Heart right ventricle (tissue), 16 donors: Measurements from ENCODE around the gene KCNJ6. TPM values are rescaled to one million over a fixed set of nuclear protein-coding genes. Genes with fewer than 3 reads are reported as not detected.

Source experiments
- ATAC-seq, 8 donors: fragments of 200-7000 bp; cut with Tn5 transposase; one replicate each; pipeline ENCODE4 v1.9.1; 2020; ENCODE audit warnings: mild to moderate bottlenecking in 8 of 8, moderate library complexity in 8 of 8, moderate number of reproducible peaks in 1 of 8
- DNase-seq, 2 donors: peaks; one replicate each; pipeline ENCODE4 v3.0.0-alpha.2; 2020
- H3K27ac ChIP-seq, 10 donors: fragments of 200-600 bp; sonication (generic) in 2 of 10; one replicate each; pipeline versions ENCODE4 v1.5.0 to v1.8.0; 2020 to 2022; ENCODE audit warnings: mild to moderate bottlenecking in 3 of 10
- H3K27me3 ChIP-seq, 7 donors: fragments of 200-600 bp; one replicate each; pipeline ENCODE4 v1.8.0; 2021 to 2022; ENCODE audit warnings: mild to moderate bottlenecking in 2 of 7
- H3K36me3 ChIP-seq, 9 donors: fragments of 200-600 bp; sonication (generic) in 1 of 9; one replicate each; pipeline versions ENCODE4 v1.5.0 to v1.8.0; 2020 to 2022; ENCODE audit warnings: mild to moderate bottlenecking in 2 of 9
- H3K4me1 ChIP-seq, 9 donors: fragments of 200-600 bp; sonication (generic) in 1 of 9; one replicate each; pipeline versions ENCODE4 v1.5.0 to v1.8.0; 2020 to 2022; ENCODE audit warnings: mild to moderate bottlenecking in 4 of 9
- H3K4me3 ChIP-seq, 10 donors: fragments of 200-600 bp; sonication (generic) in 2 of 10; one replicate each; pipeline versions ENCODE4 v1.5.0 to v1.8.0; 2020 to 2022; ENCODE audit warnings: mild to moderate bottlenecking in 7 of 10, moderate library complexity in 2 of 10
- H3K9me3 ChIP-seq, 11 donors: fragments of 200-600 bp in 10 of 11; sonication (generic) in 2 of 11; one replicate each; pipeline versions ENCODE4 v1.5.0 to v1.8.0; 2013 to 2022; ENCODE audit warnings: mild to moderate bottlenecking in 2 of 11, control low read depth in 1 of 11, moderate library complexity in 1 of 11
- WGBS, 2 donors: extraction: QIAGEN DNeasy Blood & Tissue Kit; methylation state at CpG; one replicate each; pipeline ENCODE4 v1.1.7; 2013; ENCODE audit warnings: inconsistent platforms in 1 of 2; 5-methylcytosine and 5-hydroxymethylcytosine counted together
- intact Hi-C, 10 donors: fragments of 100-400 bp; cut with DNase I; formaldehyde crosslinking; loops; one replicate each; pipeline versions ENCODE4 v1.11.1 to v1.14.2; 2022
- polyA plus RNA-seq, 2 donors: library from polyadenylated mRNA; stranded (reverse); fragments of 200-250 nt; gene quantifications; one replicate each; pipeline ENCODE4 v1.2.3, GENCODE V29; 2013
- total RNA-seq, 10 donors: library from RNA; stranded (reverse); fragmentation: NEBNext Ultra II Directional in 3 of 10; extraction: Animal tissue kit (Norgen Biotek cat#: 25700) in 3 of 10; gene quantifications; one replicate each; pipeline versions ENCODE4 v1.2.1 to v1.2.4, GENCODE V29; 2021 to 2023
- TF ChIP-seq, protein P1 (sequence below), 9 donors: fragments of 200-600 bp; sonication (generic) in 2 of 9; IDR thresholded peaks; one replicate each; pipeline versions ENCODE4 v1.5.0 to v1.8.0; 2021 to 2022; ENCODE audit warnings: antibody characterized with exemption in 9 of 9, mild to moderate bottlenecking in 5 of 9, moderate library complexity in 1 of 9
- donor health status: Arrhythmogenic right ventricular cardiomyopathy.
- donor health status: ischemic (EF 13 %, LVEDD 7.1; RV severe dilation, severe dysfunction).
- donor health status: healthy with polysubstance abuse.
- donor health status: DM: no; HTN: yes; CAD: no.
- donor health status: DM: no; HTN: no; CAD: no.
- donor health status: ischemic (EF 25% LVEDD 6.9; RV normal size, moderate dysfunction).
- donor health status: ischemic (EF 25% LVEDD 5.7; RV mildly dilated, moderate dysfunction).
- donor health status: healthy.
- donor health status: DM: yes; HTN: yes; CAD: no.
- donor health status: Ischemic cardiomyopathy.
- donor health status: ischemic (EF 35%, LVEDD 5.7; RV mildly dilated, moderate dysfunction).
- donor health status: nonischemic (EF 11% LVEDD 7.7; RV severe dilation, severe dysfunction).
- donor health status: DM: yes; HTN: yes; CAD: no.
- donor health status: PGD.
- donor health status: ischemic (EF 29% LVEDD 5.4; RV normal size, mild dysfunction).
- donor health status: nonischemic (EF 23%, LVEDD 6.1; RV moderate dilation, normal function).

The KCNJ6 gene
- total and polyA plus RNA-seq, 12 donors = not detected

GRCh38 chr21:37855647-37856625 lies 60.3 kb downstream of the KCNJ6 start:
- Histone ChIP-seq H3K27ac (no peak overlapping the region), H3K27me3 (peaks cover 0 to 9% (median 0%) of the 10 kb centered on the region in 7 donors), H3K4me1 (no peaks in the 10 kb centered on the region), H3K4me3 (no peak overlapping the region), H3K9me3 (peaks cover 0 to 40% (median 6%) of the 10 kb centered on the region in 11 donors), H3K36me3 (no peaks in the 10 kb centered on the region)
- DNase-seq = no peak
- TF ChIP-seq, protein P1, sequence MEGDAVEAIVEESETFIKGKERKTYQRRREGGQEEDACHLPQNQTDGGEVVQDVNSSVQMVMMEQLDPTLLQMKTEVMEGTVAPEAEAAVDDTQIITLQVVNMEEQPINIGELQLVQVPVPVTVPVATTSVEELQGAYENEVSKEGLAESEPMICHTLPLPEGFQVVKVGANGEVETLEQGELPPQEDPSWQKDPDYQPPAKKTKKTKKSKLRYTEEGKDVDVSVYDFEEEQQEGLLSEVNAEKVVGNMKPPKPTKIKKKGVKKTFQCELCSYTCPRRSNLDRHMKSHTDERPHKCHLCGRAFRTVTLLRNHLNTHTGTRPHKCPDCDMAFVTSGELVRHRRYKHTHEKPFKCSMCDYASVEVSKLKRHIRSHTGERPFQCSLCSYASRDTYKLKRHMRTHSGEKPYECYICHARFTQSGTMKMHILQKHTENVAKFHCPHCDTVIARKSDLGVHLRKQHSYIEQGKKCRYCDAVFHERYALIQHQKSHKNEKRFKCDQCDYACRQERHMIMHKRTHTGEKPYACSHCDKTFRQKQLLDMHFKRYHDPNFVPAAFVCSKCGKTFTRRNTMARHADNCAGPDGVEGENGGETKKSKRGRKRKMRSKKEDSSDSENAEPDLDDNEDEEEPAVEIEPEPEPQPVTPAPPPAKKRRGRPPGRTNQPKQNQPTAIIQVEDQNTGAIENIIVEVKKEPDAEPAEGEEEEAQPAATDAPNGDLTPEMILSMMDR (IDR thresholded peaks at IDR 0.05) = no peak
- no peak for ATAC-seq
- intact Hi-C loops = no loop called here
- WGBS, 2 donors = 49% methylated on average over 8 of the region's 8 CpGs

DNA sequence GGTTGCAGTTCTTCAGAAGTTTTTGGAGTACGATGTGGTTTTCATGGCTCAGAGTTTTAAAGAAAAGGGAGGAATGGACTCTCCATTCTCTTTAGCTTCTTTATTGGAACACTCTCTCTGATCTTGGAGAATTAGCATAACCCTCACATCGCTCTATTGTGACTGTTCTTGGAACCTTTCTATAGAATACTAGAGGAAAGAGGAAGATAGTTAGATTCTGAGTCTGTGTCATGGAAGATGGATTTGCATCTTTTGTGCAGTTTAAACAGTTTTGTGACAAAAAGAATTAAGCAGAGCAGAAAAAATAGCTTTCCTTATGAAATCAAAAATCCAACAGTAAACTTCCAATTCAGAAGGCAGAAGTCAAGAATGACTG lies 61.0 kb downstream of the KCNJ6 start:
- DNase-seq = no peak
- no peaks in the 10 kb centered on the region for H3K36me3 ChIP-seq
- H3K9me3 ChIP-seq = peaks cover 0 to 40% (median 6%) of the 10 kb centered on the region in 11 donors
- peaks cover 0 to 9% (median 0%) of the 10 kb centered on the region in 7 donors for H3K27me3 ChIP-seq
- ATAC-seq = no peak
- no peaks in the 10 kb centered on the region for H3K4me1 ChIP-seq
- 82 to 85% methylated on average over 2 of the region's 2 CpGs for WGBS, 2 donors
- TF ChIP-seq, protein P1 (IDR thresholded peaks at IDR 0.05) = no peak
- no peak overlapping the region for H3K27ac ChIP-seq
- H3K4me3 ChIP-seq = no peak overlapping the region
- intact Hi-C loops = no loop called here

DNA sequence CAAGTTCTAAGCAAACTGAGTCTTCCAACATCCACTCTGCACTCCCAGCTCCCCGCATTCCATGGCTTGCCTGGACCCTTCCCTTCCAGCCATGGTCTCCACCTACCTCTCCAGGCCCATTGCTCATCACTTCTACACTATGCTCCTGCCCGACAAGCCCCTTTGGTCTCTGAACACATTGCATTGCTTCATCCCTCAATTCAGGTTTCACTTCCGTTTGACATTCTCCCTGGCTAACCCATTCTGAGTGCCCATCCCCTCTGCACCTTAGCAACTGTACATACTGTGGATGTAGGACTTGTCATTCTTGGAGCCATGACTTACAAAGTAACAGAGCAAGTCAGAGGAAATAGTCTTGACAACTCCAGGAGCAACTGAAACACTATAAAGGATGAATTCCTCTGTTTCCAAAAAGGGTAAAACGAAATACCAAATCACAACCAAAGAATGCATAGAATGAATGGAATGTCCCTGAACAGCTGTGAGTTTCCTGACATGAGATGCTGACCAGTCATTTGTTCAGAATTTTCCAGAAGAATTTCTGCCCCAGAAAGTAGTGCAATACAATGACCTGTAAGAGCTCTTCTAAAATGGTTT lies 66.7 kb downstream of the KCNJ6 start:
- TF ChIP-seq, protein P1 (IDR thresholded peaks at IDR 0.05) = no peak

DNA sequence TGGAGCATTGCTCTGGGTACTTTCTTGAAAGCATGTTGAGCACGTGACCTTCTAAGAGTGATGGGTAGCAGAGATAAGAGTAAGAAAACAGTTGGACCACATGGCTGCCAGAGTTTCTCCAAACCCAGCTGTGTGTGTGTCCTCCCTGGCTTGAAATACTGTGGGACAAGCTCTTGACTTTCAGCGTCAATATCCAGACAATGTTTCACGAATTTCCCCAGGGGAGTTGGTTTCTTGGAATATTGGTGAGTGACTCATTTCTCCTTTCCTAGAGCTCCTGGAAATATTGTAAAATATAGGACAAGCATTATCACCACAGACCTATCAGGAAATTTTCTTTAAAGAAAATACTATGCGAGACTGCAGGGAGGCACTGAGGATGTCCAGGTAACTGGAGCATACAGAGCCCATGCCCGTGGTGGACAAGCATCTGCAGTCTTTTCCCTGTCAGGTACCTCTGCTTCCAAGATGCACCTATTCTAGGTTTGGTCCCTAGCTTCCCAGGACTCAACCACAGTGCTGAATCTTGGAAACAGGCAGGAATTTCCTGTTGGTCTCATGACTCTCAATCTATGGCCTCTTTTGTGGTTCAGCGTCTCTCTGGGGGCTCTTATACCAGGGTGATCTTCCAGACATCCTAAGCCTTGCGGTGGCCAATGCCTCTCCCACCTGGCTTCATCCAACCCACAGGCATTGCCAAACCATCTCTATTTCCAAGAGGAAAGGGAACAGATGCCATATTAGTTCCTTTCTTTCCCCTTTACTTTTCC lies 67.4 kb downstream of the KCNJ6 start:
- DNase-seq = no peak
- no peaks in the 10 kb centered on the region for H3K36me3 ChIP-seq
- TF ChIP-seq, protein P1 (IDR thresholded peaks at IDR 0.05) = no peak
- intact Hi-C loops = loop anchor here in 1 of 10 donors (10.0 kb wide), 1 partner anchor 64 kb away; no protein-coding TSS in a partner anchor
- no peaks in the 10 kb centered on the region for H3K4me1 ChIP-seq
- peaks cover 0 to 18% (median 3%) of the 10 kb centered on the region in 11 donors for H3K9me3 ChIP-seq
- no peak overlapping the region for H3K4me3 ChIP-seq
- H3K27me3 ChIP-seq = peaks cover 0 to 32% (median 9%) of the 10 kb centered on the region in 7 donors
- H3K27ac ChIP-seq = no peak overlapping the region
- ATAC-seq = no peak
- 65 to 70% methylated on average over 7 of the region's 7 CpGs for WGBS, 2 donors

More for the DNA sequence above, 66.7 kb downstream of the KCNJ6 start:
- no peaks in the 10 kb centered on the region for H3K36me3 ChIP-seq
- ATAC-seq = no peak
- H3K27ac ChIP-seq = no peak overlapping the region
- intact Hi-C loops = loop anchor here in 1 of 10 donors (10.0 kb wide), 1 partner anchor 65 kb away; no protein-coding TSS in a partner anchor
- WGBS, 2 donors = 74 to 80% methylated on average over 4 of the region's 4 CpGs
- DNase-seq = no peak
- H3K9me3 ChIP-seq = peaks cover 0 to 25% (median 6%) of the 10 kb centered on the region in 11 donors
- peaks cover 0 to 32% (median 9%) of the 10 kb centered on the region in 7 donors for H3K27me3 ChIP-seq
- H3K4me1 ChIP-seq = no peaks in the 10 kb centered on the region
- H3K4me3 ChIP-seq = no peak overlapping the region
